NCI-H2081 treated with DMSO at 0.1 percent for 48 hours (cell line): ENCODE data around the gene DNAH5.

Experiments
- DNase-seq: peaks from one replicate; lab custom pipeline; 2025; lab: John Stamatoyannopoulos, UW

DNAH5 gene

GRCh38 chr5:13943676-13944075 lies 812 bp downstream of the DNAH5 start:
- DNase-seq: no peak

DNA sequence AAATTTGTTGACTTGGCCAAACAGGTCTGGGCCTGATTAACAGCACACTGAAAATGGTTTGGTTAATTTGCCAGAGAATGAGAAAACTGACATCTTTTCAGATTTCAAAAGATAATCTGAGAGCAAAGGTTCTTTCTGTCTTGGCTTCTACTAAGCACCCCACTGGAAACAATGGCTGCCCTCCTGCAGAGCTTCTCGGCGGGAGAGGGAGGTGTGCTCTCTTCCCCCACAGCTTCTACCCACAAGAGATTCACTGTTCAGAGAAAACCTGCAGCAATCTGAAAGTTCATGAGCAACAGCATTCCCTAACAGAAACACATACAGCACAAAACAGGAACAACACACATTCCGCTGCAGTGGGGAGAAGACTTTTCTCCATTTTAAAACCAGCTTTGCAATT lies 3.0 kb downstream of the DNAH5 start:
- no peak for DNase-seq

DNA sequence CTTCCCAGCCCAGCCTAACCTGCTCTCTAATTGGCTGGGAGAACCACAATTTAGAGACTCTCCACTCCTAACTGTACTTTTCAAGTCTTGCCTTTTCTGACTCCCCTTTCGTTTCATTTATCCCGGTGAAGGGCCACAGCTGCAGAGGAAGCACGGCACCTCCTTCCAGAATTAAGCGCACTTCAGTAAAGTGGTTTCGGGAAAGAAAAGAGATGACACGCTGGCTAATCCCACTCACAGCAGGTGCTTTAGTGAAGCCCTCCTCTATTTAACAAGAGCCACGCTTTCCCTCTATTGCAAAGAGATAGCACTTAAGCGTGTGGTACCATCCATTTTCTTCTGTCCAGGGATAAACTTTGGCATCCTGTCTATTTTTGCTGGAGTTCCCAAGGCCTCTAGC lies 4.8 kb downstream of the DNAH5 start:
- DNase-seq: no peak

DNA sequence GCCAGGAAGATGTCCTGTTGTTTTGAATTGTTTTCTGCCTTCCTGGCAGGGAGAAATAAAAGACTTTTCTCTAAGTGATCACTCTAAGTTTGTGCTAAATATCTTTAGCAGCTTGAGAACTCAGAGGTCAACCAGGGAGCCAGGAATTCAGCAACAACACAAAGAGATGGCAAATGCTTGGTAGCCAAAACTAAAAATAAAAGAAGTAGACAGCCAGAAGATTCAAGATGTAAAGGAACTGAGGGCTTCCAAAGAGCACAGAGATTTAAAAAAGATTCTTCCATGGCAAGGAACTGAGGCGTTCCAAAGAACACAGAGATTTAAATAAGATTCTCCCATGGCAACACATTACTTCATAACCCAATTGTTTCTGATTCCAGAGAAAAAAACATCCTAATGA lies 9.6 kb downstream of the DNAH5 start:
- DNase-seq: no peak

DNA sequence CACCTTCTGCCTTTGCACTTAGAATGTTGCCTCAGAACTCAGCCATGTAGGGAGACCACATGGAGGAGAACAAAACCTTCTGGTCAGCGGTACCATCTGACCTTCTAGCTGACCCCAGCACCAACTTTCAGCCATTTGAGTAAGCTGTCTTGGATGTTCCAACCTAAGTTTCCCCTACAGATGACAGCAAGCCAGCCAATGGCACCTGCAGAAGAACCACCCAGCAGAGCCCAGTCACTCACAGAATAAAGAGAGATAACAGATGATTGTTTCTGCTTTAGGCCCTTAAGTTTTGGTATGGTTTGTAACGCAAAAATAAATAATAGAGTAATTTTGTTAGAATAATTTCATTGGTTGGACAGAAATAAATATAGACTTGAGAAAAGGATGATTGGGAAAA lies 10.4 kb downstream of the DNAH5 start:
- DNase-seq: no peak

DNA sequence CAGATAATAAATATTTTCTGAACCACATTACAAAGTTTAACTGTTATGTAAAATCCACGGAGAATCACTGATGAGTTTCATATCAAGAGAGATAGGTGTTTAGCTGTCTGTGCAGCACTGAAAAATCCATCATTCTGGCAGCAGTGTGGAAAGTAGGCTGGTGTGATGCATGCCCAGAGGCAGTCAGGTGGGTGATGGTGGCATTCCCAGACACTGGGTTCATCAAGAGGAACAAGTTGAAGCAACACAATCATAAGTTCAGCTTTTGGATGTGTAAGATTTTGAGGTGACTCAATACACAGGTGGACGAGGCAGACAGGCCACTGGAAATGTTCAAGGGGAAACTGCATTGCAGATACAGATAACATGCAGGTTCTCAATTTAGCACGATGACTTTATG lies 11.9 kb downstream of the DNAH5 start:
- no peak for DNase-seq

GRCh38 chr5:13932011-13932410 lies 12.5 kb downstream of the DNAH5 start:
- no peak for DNase-seq

DNA sequence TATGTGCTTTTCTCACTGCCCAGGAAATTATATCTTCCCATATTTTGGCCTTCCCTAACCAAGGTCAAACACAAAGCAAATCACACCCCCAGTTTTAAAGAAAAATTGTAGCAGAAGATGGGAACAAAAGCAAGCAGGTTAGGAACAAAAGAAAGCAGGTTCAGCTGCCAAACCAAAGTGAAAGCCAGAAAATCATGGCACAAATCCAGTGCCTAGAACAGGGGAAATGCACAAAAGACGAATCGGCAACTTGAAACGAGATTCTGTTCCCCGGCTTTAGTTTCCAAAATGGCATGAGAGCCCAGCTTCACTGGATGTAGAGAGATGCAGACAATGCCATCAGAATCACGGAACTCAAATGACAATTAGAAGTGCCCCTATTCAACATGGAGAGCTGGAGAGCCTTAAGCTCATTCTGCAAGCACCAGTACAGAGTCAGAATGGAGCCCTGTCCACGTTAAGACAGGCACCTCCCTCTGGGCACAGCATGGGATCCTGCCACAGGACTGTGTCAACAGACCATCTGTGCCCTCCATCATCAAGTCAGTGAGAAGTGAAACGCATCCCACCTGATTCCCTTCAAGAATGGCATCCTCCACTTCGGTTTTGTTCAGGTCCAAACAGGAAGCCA lies 13.8 kb downstream of the DNAH5 start:
- DNase-seq: peak; percentile 8

DNA sequence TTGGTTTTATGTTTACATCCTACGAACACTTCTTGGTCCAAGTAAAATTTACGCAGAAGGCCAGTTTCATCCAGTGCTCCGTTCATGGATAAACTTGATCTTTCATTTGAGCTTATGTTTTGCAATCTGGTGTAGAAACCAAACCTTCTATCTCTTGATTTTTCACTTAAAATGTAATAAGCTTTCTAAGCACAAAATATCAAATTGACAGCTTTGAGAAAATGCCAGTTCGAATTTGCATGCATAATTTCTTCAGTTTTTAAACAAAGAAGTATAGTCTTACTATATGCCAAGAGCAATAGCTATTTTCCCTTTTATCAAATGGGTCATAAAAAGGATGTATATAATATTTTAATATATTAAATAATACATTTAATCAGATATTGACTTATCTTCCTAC lies 17.8 kb downstream of the DNAH5 start:
- no peak for DNase-seq

DNA sequence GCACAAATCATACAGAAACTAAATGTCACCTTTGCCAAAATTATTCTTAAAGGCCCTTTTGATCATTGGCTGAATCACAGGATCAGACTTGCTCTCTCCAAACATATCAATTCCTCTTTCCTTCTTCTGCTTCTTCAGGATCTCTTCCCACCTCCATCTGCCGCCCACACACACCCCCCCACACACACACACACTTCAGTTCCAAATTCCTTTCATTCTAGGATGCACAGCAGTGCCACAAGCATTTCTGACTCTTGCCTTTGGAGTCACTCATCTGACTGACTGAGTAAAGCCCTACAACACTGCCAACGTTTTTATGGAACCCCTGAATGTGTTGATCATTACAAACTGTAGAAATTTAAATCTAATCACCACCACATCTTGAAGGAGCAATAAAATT lies 22.9 kb downstream of the DNAH5 start:
- no peak for DNase-seq

DNA sequence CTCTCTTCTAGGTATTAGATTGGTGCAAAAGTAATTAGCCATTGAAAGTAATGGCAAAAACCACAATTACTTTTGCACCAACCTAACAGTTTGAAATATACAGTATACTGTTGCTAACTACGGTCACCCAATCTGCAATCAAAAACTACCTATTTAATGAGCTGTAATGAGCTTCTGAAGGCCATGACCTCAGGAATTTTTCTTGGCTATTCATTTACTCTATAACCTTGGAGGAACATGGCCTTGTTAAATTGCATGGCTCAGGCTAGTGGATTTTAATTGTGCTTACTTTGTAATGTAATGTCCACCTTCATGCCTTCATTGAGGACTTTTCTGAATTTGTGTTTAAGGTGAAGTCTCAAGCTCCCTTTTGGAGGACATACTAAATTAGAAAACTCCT lies 24.7 kb downstream of the DNAH5 start:
- no peak for DNase-seq

DNA sequence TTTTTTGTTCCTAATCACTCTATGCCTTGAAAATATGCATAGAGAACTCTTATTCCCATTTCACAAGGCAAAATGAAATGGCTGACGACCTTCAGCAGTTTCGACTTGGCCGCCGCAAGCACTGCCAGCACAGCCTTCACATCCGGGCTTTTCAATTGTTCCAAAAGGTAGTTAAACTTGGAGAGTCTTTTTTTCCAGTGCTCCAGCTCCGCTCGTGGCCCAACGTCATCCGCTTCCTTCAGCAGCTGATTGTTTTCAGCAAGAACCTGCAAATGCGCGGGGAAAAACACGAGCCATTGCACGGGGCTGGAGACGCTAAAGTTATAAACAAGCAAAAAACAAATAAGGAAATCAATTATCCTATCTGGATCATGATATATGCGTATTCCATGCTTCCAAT lies 25.4 kb downstream of the DNAH5 start:
- DNase-seq: no peak

- no peak for DNase-seq
These were observed 27.4 kb downstream of the DNAH5 start for GRCh38 chr5:13917061-13917460.

DNA sequence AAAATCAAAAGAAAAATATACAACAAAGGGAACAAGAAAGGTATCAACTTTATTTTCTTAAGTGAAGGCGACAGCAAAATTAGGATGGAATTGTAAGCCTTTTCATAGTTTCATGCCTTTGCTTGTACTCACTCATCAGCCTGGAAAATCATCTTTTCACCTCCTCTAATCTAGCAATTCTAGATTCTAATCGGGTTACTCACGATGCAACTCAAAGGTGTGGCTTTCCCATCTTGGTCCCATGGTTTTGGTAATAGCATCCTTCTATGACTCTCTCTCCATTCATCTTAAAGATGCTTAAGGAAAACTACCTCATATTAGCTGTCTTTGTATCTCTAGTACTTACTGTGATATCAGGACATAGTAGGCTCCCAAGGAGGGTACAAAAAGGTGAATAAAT lies 30.5 kb downstream of the DNAH5 start:
- DNase-seq: no peak

GRCh38 chr5:13910637-13911288 lies 33.7 kb downstream of the DNAH5 start:
- no peak for DNase-seq

- no peak for DNase-seq
These were observed 34.3 kb downstream of the DNAH5 start for GRCh38 chr5:13910201-13910600.

- DNase-seq: no peak
These were observed 35.2 kb downstream of the DNAH5 start for GRCh38 chr5:13909271-13909670.

DNA sequence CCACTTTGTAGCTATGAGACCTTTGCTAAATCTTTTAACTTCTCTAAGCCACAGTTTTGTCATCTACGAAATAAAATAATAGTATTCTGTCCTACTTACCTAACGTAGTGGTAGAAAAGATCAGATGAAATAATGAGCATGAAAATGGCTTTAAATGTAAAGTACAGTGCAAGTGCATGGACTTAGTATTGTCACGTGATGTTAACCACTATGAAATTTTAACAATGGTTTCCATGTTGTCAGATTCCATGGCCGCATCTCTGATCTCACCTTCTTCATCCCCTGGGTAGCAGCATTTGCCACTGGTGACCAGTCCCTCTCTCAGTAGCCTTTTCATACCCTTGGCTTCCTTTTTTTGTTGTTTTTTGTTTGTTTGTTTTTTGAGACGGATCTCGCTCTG lies 45.9 kb downstream of the DNAH5 start:
- DNase-seq: no peak

DNA sequence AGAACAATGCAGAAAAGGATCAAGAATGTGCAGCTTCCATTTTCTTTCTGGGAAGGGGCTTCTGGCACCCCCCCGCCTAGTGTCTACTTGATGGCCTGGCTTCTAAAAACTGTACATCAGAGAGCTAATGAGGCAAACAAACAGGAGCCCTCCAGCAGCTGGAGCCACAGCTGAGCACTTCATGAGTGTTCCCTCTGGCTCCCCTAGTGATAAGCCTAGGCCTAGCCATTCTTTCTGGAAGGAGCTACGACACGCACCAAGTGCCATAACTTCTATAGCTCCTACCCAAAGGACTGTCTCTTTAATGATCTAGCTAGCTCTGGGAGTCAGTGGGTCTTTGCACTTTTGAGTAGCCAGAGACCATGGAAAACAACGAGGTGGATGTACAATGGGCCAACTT lies 66.1 kb downstream of the DNAH5 start:
- DNase-seq: no peak

DNA sequence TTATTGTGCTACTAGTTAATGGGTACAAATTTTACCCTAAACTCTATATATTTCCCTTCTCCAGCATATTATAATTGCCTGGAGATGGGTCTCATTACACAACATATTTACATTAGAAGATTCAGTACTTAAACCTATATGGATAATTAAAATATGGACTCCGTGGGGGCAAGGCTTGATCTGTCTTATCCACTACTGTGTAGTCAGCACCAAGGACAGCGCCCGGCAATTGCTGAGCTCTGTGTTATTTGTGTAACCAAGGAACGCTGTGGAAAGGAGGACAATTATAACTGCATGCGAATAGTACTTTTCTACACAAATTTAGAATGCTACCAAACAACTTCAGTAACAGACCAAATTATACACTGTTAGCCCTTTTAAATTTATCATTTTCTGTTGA lies 77.7 kb downstream of the DNAH5 start:
- no peak for DNase-seq

GRCh38 chr5:13865312-13865711 lies 79.2 kb downstream of the DNAH5 start:
- DNase-seq: no peak

GRCh38 chr5:13860146-13860545 lies 84.3 kb downstream of the DNAH5 start:
- no peak for DNase-seq

DNA sequence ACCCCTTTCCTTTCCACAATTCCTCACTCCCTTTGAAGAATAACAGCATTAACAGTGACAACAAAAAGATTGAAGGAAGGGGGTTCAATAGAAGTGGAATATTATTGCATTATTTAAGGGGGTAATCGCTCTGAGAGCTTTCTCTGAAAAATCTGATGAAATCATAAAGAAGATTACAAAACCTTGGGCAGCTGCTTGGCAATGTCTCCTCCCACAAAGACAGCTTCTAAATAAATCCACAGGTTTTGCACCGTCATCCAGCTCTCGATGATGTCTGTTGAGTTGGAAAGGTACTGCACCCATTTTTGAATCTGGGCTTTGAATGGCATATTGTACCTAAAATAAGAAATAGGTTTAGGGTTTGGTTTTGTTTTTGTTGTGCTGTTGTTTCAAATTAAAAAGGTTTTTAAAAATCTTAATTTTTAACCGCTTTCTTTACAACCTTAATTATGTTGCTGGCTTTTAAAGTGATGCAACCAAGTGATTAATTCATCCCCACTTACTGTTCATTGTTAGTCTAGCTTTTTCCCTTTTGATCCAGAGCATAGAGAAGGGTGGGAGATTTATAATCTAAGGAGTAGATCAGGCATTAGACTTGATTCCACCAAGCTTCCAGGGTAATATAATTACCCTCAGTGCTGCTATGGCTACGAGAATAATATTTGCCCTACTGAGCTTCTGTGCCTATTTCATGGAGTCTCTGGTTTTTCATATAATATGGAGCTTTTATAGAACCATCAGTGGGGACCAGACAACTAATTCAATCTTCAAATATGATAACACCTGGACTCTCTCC lies 85.0 kb downstream of the DNAH5 start:
- no peak for DNase-seq
